NCI-H2107 treated with DMSO at 0.1 percent for 48 hours (cell line): ENCODE measurements around the gene RILP.

Experiments used
- DNase-seq: peaks from one replicate; lab custom pipeline; 2025; ENCODE audit not compliant: unreplicated experiment; lab: John Stamatoyannopoulos, UW

Gene RILP

DNA sequence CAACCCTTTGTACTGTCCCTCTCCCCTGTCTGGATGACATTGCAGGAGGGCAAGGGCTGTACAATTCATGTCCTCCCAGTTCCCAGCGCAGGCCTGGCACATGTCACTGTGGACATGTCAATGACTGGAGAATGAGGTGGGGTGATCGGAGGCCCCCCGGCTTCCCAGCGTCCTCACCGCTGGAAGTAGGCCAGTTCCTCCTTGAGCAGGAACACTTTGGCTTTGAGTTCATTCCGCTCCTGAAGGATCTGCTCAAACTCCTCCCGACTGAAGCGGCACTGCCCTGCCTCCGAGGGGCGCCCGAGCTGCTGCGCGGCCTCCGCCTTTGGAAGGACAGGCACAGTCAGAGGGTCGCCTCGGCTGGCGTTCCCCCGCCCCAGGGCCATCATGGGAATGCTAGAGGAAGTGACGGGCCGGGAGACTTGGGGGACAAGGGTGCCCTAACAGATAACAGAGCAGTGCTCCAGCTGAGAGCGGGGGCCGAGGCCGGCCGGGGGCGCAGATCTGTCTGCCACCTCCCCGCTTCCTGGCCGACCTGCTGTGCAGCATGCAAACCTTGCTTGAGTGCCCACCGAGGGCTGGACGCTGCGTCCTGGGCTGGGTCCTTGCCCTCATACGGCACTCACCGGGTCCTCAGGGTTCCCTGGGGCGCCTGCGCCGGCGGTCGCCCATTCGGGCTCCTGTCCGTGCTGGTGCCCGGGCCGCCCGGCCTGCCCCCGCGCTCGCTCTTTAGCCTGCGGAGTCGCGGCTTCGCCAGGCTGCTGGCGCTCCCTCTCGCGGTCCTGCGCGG, 1.3 kb downstream of the RILP start:
- DNase-seq, result no peak

DNA sequence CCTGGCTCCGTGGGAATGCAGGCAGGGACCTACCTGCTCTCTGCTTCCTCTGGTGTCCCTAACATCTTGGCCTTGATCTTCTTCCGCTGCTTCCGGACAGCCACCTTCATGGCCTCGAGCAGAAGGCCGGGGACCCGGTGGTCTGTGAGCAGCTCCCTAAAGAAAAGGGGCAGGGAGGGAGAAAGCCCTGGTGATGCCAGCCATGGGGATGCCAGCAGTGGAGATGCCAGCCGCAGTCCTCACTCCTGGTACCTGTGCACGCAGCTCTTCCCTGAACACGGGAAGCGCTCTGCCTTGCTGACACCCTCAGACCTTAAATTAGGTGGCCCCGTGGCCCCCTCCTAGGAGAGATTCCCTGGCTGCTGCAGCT, 1.9 kb downstream of the RILP start:
- DNase-seq, result no peak

DNA sequence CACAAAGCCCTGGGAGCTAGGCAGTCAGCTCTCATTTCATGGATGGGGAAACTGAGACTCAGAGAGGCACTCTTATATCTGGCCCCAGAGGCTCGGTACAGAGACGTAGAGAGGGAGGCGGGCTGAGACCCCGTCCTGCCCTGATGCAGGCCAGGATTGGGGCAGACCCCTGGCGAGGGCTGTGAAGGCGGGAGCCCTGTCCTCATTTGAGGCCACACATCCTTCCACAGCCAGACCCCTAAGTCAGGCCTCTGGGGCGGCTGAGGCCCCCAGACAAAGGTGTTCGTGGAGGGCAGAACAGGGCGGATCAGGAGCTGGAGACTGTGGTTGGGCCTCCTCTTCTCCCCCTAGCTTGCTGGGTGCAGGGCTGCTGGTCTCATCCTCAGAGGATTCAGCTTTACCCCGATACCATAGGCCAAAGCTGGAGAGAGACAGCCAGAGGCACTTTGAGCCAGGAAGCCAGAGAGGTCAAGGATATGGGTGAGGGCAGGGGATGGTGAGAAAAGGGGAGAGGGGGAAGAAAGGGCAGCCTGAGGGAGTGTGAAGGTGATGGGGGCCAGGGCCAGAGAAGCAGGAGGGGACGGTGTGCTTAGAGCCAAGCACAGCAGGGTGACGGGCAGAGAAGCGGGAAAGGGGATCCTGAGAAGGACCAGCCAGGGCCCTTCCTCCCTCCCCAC, 3.3 kb downstream of the RILP start:
- DNase-seq, result no peak

DNA sequence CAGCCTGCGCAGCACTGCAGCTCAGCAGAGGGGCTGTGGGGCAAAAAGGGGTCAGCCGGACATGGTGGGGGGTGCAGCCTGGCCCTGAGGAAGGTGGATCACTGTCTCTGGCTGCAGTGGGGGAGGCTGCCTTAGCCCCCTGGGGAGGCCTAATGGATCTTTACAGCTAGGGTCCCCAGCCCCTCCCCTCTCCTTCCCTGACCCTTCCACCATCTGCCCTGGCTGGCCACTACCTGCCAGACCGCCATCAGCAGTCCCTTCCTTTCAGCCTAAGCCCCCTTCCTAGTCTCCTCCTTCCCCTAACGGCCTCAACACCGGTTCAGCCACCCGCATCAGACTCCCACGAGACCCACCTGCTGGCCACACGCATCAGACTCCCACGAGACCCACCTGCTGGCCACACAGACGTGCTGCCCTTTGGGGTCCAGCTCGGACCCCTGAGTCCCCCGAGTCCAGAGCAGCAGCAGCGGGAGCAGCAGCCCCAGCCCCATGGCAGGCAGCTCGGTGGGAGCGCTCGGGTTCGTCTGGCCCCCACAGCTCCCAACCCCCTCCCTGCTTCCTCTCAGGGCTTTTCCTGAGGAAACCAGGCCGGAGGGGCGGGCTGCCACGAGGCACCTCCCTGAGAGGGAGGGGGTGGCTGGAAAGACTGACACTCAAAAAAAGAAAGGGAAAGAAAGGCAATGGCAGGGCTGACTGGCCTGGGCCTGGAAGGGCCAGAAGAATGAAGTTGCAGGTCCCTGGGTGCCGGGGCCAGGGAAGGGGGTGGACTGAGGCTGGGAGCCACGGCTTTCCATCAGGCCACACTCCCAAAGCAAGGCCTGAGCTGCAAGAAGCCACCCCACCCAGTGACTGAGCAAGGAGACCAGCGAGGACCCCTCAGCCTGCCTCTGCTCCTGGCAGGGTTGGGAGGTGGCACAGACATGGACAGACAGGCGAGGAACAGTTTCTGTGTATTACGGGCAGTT, 4.2 kb downstream of the RILP start, which contains the start of gene SCARF1:
TSS of gene SCARF1 (minus strand) at position 526 of the 965 bp plus-strand sequence. CDS start at position 491, 35 bp downstream.
- no peak for DNase-seq

DNA sequence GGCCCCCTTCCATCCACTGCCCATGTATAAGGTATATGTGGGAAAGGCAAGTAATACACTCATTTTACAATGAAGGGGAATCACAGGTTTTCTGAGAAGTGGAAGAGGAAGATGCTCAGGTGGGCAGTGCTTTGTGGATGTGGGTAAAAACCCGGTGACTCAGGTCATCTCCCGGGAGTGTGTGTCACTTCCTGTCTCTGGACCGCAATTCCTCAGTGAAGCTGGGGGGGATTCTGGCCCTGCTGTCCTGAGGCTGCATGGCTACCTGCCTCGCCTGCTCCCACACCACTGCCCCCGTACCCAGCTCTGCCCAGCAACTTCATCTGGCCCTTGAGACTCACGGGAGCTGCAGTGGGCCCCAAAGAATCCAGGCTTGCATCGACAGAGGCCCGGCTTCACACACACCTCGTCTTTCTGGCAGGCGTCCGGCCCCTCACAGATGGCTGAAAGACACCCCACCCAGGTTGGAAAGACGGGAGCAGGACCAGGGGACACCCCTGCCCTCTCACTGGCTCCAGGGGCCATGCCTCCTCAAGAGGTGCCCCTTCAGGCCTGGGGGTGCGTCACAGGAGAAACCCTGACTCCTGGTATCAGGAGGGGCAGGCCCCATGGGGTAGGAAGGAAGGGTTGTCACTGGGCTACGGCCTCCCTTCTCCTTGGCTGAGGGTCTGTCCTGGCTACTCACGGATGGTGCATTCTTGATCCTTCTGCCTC, 5.0 kb downstream of the RILP start:
- no peak for DNase-seq

DNA sequence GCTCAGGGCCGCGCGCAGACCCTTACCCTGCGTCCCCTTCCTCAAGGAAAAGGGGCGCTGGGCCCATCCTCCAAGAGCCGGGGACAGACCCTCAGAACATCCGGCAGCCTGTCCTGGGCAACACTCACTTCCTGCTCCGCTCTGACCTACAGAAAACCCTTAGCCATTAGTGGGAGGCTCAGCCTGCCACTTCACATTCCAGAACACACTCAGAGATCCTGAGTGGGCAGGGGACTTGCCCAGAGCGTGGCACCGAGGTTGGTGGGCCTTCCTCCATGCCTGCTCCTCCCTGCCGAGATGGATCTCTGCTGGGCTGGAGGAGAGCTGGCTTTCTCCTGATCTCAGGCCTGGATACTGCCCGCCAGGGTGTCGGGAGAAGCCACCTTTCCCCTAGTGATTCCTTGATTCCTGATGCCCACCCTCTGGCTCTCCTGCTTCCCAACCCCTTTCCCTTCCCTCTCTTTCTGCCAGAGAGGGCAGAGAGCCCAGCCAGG, 5.6 kb downstream of the RILP start:
- no peak for DNase-seq

DNA sequence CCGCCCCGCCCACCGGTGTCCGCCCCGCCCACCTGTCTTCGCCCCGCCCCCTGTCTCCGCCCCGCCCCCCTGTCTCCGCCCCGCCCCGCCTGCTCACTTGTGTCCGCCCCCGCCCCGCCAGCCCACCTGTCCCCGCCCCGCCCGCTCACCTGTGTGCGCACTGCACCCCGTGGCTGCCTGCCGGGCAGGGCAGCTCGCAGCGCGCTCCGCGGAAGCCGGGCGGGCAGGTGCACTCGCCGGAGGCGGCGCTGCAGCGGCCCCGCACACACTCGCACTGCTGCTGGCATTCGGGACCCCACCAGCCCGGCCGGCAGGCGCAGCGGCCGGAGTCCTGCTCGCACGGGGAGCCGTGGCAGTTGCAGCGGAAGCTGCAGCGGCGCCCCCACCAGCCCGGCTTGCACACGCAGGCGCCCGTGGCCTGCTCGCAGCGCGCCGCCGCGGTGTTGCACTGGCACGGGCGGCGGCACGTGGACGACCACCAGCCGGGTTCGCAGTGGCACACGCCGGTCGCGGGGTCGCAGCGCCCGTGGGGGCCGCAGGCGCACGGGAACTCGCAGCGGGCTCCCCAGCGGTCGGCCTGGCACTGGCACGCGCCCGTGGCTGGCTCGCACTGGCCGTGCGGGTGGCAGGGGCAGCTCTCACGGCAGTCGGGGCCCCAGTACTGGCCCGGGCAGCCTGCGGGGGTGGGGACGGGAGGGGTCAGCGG, 6.2 kb downstream of the RILP start:
- no peak for DNase-seq

- DNase-seq, result no peak
Measured at GRCh38 chr17:1641065-1641403, 8.6 kb downstream of the RILP start.

DNA sequence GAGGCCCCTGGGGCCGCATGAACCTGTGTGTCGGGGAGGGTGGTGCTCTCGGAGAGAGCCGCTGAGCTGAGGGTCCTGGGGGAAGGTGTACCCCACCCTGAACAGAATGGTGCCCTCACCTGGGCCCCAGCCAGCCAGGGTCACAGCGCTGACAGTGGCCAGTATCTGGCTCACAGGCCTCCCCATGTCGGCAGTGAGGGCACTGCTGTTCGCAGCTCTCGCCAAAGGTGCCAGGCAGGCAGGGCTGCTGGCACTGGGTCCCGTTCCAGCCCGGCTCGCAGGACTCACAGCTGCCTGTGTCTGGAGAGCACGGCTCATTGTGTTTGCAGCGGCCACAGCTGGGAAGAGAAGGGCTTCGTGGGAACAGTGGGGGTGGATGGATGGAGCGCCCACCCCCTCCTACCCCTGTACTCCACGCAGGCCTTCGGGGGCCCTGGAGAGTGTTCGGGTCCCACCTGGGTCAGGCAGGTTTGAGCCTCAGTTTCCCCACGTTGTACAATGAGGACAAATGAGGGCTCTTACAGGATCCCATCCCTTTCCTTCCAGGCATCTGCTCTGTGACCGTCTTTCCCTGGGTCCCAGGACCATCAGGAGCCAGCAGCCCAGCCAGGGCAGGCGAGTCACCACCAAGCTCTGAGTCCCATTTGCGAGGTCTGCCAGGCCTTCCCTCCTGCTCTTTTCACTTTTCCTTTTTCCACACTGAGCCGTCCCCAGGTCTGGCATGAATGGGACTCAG, 9.2 kb downstream of the RILP start:
- DNase-seq, result no peak

DNA sequence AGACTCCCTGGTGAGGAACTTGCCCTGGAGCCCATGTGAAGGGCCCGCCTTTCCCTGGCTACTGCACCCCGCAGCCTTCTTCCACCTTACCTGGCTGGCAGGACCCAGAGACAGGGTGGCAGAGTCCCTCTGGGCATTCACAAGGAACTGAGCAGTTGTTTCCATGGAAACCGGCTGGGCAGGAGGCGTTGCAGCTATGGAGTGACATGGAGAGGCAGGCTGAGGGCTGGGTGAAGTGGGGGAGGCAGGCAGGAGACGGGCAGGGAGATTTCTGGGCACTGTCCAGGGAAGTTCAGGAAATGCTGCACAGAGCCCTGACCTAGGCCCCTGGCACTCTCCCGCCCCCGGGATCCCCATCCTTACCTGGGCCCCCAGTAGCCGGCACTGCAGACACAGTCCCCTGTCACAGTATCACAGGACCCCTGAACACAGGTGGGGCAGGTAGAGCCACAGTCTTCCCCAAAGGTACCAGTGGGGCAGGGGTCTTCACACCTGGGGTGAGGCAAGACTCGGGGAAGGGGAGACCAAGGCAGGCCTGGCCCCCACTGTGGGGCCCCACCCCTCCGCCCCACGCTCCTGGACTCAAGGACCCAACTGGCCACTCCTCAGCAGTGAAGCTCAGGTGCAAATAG, 10.0 kb downstream of the RILP start:
- DNase-seq, result no peak

GRCh38 chr17:1638624-1639300, 10.9 kb downstream of the RILP start:
- DNase-seq, result no peak

DNA sequence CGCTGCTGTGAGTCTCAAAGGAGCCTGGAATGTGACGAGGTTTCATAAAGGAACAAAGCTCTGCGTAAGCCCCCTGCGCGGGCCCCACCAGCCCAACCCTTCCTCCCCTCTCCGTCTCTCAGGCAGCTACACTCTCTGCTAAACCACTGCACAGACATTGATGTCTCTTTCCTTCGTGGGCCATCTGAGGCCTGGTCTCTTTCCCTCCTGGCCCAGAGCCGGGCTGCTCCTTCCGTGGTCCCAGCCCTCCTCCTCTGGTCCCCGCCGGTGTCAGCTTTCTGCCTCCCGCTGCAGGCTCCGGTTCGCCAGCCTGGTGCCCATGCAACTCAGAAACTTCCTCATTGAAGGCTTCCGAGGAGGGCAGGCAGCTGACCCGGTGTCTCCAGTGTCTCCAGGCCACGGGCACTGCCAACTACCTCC, 11.5 kb downstream of the RILP start:
- DNase-seq, result no peak

- no peak for DNase-seq
Measured at GRCh38 chr17:1636732-1637285, 12.9 kb downstream of the RILP start.

DNA sequence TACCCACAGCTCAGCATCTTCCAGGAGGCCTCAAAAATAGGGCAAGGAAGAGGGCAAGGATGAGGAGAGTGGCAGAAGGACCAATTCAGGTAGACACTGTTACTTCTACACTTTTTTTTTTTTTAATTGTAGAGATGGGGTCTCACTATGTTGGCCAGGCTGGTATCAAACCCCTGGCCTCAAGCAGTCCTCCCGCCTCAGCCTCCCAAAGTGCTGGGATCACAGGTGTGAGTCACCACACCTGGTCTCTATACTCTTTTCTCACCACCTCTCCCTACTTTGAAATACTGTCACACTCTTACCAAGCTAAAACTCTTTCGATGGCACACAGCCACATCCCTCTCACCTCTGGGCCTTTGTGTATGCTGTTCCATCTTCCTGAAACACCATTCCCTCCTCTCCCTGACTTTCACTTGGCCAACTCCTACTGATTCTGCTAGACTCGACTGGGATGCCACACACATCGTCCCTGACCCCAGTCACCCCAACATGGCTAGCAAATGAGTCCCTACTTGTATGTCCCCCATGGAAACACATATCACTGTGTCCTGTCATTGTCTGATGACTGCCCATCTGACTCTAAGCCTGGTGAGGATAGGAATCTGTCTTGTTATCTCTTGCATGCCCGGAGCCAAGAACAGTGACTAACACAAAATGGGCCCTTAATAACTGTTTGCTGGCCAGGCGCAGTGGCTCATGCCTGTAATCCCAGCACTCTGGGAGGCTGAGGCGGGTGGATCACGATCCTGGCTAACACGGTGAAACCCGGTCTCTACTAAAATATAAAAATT, 13.8 kb downstream of the RILP start:
- no peak for DNase-seq

GRCh38 chr17:1634841-1635650, 14.6 kb downstream of the RILP start:
- DNase-seq, result no peak

- no peak for DNase-seq
Measured at GRCh38 chr17:1630662-1631061, 19.0 kb downstream of the RILP start.
